GM18858 (cell line): ENCODE measurements around the gene UBL7.
A peak's percentile ranks its signal among the peaks of the same experiment; 100 is the strongest.

Experiments
- ATAC-seq: cut with Tn5 transposase; IDR thresholded peaks from one replicate; pipeline ENCODE4 v1.9.1; 2021; ENCODE audit not compliant: unreplicated experiment

UBL7 gene

DNA sequence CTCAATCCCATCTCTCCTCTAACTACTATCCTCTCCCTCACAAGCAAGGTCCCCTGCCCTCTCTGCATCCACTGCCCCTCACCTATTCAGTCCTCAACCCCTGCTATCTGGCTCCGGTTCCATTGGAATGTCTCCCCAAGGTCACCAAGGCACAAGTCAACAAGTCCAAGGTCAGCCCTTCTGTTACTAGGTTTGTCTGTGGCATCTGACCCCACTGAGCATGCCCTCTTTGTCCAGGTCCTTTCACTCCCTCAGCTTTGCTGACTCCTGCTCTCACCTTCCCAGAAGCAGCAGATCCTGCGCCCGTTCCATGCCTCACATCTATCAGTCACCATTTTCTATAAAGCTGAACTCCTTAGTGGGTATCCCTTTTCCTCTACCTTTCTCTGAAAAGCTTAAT lies 18.9 kb downstream of the UBL7 start:
- ATAC-seq, result no peak

DNA sequence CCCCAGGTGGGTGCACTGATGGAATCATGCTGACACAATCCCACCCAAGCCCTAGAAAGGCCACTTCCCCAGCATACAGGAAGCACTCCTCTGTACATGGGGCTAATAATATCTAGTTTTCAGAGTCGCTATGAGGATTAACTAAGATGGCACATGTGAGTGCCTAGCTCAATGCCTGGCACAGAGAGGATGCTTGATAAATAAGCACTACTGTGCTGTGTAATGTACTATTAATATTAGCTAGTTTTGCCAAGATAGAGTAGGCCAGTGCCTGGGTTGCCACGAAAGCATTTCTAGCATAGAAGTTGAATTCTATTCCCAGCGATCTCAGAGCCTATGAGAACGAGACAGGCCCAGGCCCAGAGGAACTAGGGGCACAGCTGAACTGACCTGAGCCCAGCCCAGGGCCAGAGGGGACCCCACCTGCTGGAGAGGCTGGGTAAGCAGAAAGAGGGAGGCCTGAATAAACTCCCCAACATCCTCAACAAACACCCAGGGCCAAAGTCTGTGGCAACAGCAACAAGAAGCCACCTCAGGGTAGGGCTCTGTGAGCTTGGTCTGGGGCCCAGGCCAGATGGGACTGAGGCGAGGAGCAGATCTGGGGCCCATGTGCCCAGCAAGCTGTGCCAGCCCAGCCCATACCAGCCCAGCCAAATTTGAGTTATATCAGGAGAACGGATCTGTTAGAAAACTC lies 19.6 kb downstream of the UBL7 start:
- ATAC-seq, result no peak

DNA sequence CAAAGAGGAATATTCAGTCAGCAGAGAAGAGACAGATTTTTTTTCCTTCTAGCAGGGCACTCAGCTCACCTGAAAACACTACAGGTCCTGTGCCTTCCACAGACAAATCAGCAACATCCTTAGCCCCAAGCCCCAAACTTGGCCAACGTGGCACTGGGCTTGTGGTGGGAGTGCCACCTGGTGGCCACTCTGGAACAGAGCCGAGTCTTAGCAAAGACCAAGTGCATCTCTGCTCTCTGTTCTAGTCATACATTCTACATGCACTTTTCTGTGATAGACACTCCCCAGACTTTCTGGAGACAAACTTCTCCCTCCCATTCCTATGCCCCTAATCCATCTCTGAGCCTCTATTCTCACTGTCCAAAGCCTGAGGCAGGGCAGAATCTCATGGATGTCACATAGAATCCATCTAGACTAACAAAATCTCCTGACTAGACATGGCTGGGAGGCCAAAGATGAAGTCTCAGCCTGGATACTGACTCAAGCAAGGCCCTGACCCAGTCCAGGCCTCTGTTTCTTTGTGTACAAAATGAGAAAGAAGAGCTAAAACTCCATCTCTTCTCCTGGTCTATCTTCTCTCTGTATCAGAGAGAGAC lies 22.1 kb downstream of the UBL7 start:
- ATAC-seq, result no peak

DNA sequence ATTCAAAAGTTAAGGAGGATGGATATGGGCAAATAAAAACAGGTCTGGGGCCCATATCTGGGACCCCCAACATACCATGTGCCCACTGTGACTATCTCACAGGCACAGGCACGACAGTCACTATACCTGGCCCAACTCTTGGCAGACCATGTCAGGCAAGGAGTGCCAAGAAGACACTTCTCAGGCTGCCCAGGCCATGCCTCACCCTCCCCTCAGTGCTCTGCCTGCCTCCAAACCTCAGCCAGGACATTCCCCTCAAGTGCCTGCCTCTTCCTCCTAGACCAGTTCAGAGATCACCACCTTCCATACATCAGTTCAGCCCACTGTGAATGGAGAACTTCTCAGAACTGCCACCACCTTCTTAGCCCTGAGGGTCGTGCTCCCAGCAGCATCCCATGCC lies 22.8 kb downstream of the UBL7 start:
- no peak for ATAC-seq

DNA sequence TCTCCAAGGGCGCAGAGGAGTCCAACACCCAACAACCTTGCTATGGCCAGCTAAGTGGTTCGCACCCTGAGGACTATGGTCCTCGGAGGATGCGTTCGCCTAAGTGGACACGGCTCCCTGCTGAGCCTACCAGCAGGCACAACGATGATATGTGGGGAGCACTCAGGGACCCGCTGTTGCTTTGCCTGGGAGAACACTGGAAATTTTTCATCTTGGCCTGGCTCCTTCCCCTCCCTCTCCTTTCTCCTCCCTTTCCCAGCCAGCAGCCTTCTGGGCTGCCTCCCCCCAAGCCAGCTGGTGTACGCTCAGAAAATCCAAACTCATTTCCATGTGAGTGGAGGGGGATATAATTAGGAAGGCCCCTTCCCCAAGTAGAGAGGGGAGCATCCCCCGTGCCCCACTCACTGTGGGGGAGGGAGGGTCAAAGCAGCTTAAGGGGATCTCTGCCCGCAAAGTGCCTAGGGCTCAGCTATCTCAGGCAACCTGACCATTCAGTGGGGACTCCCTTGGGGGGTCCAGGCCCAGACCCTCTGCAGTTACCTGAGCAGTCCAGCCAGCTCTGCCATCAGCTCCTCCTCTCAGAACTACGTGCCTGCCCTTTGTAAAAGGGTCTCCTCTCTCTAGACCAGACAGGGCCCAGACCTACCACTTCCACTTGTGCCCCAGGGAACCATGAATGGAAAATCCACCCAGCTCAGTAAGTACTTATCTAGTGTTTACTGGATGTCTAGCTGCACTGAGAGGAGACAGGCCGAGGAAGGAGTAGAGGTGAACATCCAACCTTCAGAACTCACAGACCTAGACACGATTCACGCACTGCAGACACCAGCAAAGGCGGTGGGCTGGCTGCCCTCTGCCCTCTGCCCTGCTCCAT lies 26.5 kb downstream of the UBL7 start:
- no peak for ATAC-seq

DNA sequence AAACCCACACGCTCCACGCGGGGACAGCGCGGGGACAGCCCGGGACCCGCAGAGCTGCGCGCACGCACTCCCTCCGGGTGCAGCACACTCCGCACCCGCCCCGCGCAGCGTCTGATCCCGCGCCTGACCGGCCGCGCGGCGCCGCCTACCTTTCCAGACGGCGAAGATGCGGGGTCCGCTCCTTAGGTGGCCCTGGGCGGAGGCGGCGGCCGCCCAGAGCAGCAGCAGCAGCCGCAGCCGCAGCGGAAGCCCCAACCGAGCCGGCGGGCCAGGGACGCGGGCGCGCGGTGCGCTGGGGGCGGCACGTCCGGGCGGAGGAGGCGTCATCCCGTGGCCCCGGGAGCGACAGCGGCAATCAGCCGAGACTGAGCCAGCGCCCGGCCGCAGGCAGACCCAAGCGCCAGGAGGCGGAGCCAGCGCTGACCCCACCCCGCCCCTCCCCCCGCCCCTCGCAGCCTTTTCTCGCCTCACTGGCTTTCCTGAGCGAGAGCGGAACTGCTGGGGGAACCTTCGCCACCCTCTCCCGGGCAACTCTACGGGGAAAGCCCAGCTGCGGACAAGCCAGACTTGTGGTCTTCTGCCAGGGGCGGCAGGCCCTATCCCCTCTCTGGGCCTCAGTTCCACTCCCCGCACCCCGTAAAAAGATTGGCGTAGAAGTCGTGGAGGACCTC lies 27.2 kb downstream of the UBL7 start, which contains the start of gene SEMA7A:
SEMA7A (minus strand) TSS at position 367 of the 671 bp plus-strand sequence; CDS start at position 327, 40 bp downstream.
- ATAC-seq, result peak; percentile 42

DNA sequence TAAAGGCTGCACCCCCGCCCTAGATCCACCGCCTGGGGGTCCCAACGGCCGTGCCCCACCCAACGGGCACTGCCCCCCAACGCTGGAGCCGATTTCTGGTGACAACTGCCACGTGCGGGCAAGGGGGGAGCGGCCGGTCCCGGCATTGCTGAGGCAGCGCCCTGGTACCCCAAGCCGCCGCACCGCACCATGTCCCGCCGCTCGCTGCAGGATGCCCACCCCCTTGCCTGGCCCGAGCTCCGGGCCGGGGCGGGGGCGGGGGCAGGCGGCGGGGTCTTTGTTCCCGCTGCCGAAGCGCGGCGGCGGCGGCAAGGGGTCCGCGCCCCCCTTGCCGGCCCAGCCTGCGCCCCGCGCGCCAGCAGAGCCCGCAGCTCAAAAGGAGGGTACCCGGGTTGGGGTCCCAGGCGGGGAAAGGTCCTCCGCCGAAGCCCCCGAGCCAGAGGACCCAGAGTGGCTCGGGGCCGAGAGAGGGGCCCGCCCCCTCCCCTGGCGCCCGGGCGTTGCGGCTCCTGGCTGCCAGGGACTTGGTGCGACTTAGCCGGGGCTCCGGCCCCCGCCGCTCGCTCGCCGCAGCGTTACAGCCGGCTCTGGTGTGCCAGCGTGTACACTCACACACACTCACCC lies 27.9 kb downstream of the UBL7 start:
- ATAC-seq, result no peak

DNA sequence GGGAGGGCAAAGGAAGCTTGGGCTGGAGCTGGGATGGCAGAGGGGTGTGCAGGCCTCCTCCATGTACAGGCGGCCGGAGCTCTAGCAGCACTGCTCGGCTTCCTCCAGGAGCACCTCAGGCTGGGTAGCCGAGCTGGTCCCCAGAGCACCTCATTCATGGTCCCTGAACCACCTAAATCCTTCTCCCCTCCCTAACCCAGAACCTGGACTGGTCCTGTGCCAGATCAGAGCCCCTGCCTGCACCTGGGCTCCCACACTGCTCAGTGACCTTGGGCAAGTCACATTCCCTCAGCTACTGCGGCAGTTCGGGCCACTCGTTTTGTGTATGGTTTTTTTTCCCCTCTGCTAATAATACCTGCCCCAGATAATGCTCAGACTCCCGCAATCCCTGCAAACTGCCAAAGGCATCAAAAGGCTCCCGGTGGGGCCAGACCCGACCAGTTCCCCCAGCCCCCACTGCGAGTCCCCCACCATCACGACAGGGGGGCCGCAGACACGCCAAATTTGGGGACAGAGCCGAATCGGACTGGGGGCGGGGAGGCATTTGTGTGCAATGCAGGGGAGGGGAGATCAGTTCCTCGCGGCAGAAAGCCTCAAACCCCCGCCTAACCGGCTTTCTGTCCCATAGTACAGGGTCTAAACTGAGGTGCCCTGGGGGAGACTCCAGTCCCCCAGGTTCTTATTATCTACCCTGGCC lies 28.5 kb downstream of the UBL7 start:
- ATAC-seq, result no peak

DNA sequence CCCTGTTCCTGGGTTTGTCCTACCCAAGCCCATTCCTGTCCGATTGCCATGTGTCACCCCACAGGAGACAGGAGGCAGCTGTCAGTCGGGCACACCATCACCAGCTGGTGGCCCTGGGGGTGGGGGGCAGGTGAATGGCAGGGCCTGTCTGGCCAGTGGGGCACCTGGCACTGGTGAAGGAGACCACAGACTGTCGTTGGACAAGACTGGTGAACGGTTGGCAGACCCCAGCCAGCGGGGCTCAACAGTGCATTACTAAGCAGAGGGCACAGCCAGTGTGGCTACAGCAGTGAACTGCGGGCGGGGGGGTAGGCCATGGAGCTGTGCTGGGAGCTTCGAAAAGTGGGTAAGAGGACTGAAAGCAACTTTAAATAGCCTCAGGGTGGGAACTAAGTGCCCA lies 29.3 kb downstream of the UBL7 start:
- no peak for ATAC-seq

DNA sequence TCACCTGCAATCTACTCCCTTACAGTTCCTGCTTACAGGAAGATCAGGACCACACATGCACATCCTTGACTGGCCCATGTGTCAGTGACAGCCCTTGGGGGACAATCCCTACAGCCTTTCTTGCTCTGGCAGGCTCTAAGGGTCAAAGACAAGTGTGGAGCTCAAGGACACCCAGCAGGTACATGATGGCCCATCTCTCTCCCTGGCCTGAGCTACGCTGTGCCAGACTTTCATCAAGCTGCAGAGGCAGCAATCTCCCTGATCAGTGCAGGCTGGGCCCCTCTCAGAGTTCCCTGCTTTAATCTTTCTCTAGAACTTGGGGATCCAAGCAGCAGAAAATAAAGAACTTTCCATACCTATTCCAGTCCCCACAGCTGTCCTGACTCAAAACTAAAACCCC lies 29.8 kb downstream of the UBL7 start:
- no peak for ATAC-seq

DNA sequence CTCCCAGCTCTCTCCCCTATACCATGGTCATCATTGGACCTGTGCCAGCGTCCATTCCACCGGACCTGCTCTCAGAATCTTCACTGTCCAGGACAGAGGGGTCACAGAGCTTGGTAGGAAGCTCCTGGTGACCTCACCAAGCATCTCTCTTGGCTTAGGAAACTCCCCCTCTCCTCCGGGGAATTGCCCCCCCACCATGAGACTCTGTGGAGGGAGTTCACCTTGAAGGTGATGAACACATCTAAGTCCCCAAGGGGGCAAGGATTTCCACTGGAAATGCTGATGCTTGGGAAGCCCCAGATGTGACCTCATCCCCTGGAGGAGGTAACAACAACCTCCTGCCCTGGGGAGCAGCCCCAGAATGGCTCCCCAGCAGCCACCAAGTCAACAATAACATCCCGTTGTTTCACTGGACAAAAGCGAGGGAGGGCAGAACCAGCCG lies 30.4 kb downstream of the UBL7 start:
- no peak for ATAC-seq

DNA sequence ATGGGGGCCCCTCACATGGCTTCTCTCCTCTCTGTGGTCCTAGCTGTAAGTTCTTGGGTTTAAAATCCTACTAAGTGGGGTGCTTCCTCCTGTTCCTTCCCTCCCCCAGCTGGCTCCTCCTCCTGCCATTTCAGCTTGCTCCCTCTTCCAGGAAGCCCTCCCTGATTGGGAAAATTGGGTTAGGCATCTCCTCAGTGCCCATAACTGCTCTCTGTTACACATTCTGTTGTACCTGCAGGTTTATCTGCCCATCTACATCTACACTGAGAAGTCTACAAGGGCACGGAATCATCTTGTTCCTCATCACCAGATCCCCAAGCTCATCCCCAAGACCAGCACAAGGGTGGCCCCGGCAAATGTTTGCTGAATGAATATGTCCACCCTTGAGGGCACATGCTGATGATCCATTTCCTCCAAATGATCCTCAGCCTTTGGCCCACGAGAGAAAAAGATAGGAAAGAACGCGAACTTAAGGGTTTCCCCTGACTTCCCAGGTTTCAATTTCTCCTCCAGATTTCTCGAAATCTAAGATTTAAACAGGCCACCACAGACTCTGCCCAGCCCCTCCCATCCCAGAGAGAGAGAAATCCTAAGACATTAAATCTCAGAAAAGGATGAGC lies 31.1 kb downstream of the UBL7 start:
- no peak for ATAC-seq

DNA sequence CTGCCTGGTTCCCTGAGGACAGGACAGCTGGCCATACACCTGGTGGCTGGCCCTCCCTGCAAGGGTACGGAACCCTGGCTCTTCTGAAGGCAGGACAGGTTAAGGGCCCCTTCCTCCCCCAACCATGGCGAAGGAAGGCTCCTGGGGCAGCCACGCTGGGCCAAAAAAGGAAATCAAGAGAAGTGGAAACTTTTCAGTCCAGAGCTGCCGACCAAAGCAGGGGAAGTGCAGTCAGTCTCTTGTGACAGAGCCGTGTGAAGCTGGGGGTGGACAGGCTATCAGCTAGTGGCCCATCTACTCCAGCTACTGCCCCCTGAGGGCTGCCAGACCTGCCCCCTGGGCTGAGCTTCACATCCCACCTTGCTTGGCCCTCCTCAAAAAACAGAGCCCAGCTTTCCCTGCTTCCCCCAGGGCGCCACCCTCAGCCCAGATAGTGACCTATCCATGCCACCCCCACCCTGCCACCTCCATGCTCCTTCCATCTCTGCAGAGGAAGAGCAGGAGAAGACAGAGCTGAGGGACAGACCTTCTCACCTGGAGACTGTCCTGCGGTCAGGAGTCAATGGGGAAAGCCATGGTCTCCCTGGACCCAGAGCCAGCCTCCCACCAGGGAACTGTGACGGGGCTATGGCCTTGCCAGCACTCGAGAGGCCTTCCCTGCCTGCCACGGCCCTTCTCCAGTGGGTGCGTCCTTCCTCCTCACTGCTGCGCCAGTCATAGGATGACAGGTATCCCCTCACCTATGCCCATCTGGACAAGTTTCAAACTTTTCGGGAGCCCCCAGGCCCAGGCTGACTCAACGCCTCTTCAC lies 31.8 kb downstream of the UBL7 start:
- no peak for ATAC-seq

DNA sequence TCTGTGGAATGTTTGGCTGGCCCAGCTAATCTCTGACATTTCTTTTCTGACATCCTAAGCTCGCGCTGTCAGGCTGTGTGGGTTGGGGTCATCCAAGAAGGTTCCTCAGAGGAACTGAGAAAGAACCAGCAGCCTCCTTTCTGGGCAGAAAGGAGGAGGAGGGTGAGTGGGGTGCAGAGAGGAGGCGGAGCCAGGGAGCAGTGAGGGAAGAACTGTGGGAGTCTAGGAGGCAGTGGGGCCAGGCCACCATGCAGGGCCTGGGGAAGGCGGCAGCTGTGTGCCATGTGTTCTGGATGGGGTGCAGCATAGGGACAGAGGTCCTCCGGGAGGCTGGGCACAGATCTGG lies 32.5 kb downstream of the UBL7 start:
- ATAC-seq, result no peak

DNA sequence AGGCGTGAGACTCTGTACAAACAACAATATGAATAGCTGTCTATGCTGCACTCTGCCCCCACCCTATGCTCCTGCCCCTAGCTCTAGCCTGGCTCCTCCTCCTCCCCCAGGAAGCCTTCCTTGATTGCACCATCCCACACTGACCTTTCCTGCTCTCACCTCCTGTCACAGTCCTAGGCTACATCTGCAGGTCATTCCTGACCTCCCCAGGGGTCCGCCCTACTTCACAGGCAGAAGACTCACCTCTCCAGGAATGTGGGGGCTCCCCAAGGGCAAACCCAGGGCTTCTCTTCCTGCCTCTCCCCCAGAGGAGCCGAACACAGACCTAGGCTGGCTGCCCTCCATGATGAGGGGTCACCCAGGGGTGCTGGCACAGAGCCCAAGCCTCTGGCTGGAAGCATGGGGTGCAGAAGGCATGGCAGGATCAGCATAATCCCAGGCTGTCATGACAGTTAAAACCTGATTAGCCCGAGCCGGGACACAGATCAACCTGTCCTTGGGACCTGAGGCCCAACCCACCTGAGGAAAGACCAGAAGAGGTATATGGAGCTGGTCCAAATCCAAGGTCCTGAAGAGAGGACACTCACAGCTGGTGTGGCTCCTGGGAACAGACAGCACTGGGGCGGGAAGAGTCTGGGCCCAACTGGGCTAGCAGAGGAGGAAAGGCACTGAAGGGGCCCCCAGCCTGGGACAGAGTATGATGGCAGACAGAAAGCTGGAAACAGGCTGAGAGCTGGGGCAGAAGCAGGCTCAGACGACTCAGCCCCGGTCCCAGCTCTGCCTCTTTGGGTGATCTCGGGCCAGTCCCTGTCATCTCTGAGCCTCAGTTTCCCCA lies 33.1 kb downstream of the UBL7 start:
- ATAC-seq, result no peak

DNA sequence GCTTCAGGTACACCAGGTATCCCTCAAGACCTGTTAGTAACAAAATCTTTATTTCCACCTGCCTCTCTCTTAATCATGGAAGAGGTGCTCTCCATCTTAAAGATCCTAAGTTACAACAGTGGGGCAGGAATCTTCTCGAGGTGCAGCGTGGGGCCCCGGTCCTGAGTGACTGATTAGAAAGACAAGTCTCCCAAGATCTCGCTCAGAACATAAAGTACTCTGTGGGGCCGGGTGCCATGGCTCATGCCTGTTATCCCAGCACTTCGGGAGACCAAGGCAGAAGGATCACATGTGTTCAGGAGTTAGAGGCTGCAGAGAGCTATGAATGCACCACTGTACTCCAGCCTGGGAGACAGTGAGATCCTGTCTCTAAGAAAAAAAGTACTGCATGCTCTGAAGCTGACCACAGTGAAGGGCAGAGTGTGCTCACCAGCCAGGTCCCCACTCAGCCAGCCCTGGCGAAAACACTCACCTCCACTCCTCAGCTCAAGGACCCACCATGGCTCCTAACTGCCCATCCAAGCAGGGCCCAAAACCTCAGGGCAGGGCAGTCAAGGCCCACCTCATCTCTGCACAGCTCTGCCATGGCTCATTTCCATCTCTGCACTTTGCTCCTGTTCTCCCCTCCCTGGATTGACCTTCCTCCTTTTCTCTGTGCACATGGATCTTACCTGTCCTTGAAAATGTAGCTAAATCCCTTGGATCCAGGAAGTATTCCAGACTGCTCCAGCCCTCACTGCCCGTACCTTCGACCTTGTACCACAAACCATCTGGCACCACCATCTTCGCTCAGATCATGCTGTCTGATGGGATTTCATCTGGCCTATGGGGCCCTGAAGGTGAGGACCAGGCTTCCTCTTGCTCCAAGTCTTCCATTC lies 34.3 kb downstream of the UBL7 start:
- ATAC-seq, result no peak

DNA sequence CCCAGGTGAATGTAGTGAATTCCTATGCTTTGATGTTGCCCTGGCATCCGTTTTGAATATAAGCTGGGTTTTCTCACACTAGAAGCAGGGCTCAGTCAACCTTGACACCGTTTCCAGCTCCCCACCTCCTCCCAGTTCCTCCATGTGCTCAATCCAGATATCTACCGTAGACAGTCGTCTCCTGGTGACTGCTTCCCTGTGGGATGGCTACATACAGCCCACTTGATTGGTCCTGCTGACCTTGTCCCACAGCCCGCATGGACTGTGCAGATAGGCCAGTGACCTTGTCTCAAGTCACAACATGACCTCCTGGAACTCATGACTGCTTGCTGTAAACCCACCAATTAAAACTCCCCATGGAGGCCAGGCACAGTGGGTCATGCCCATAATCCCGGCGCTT lies 35.3 kb downstream of the UBL7 start:
- no peak for ATAC-seq
